DOHH2 (cell line): ENCODE results near the gene CREG2.

Experiments used
- H3F3A ChIP-seq: fragments of 200-600 bp; sonication (generic), shearing (Covaris generic); 2 replicates; pipeline ENCODE4 v1.6.0; 2016; ENCODE audit warnings: antibody characterized with exemption, mild to moderate bottlenecking; ENCODE audit not compliant: control insufficient read depth, insufficient read depth
- H3K27ac ChIP-seq: fragments of 200-600 bp; sonication (generic); 2 replicates; pipeline ENCODE4 v1.5.1; 2014; ENCODE audit warnings: low read depth, mild to moderate bottlenecking, low read length, moderate library complexity
- H3K27me3 ChIP-seq: fragments of 200-600 bp; sonication (generic); 2 replicates; pipeline ENCODE4 v1.6.1; 2014; ENCODE audit warnings: mild to moderate bottlenecking, low read length, mixed read lengths; ENCODE audit not compliant: control insufficient read depth
- H3K36me3 ChIP-seq: fragments of 200-600 bp; sonication (generic); 2 replicates; pipeline ENCODE4 v1.6.1; 2014; ENCODE audit warnings: mild to moderate bottlenecking, low read length, moderate library complexity, mixed read lengths; ENCODE audit not compliant: control insufficient read depth
- H3K4me1 ChIP-seq: fragments of 200-600 bp; sonication (generic); 2 replicates; pipeline ENCODE4 v1.6.1; 2014; ENCODE audit warnings: mild to moderate bottlenecking, low read length, mixed read lengths; ENCODE audit not compliant: control insufficient read depth
- H3K4me2 ChIP-seq: fragments of 200-600 bp; sonication (generic); 2 replicates; pipeline ENCODE4 v1.6.0; 2014; ENCODE audit warnings: mild to moderate bottlenecking, low read length, moderate library complexity
- H3K4me3 ChIP-seq: fragments of 200-600 bp; sonication (generic); 2 replicates; pipeline ENCODE4 v1.5.1; 2014; ENCODE audit warnings: mild to moderate bottlenecking, low read length, mixed read lengths
- H3K79me2 ChIP-seq: fragments of 200-600 bp; sonication (generic); 2 replicates; pipeline ENCODE4 v1.6.1; 2014; ENCODE audit warnings: mild to moderate bottlenecking, low read length, mixed read lengths; ENCODE audit not compliant: control insufficient read depth
- H3K9me2 ChIP-seq: fragments of 200-600 bp; sonication (generic); replicated peaks from 2 replicates; pipeline ENCODE4 v1.6.1; 2014; ENCODE audit warnings: mild to moderate bottlenecking, low read length, mixed read lengths; ENCODE audit not compliant: control insufficient read depth
- H3K9me3 ChIP-seq: fragments of 200-600 bp; sonication (generic); 2 replicates; pipeline ENCODE4 v1.6.1; 2014; ENCODE audit warnings: antibody characterized with exemption, low read length, mixed read lengths; ENCODE audit not compliant: control insufficient read depth, insufficient read depth
- H4K20me1 ChIP-seq: fragments of 200-600 bp; sonication (generic); 2 replicates; pipeline ENCODE4 v1.6.0; 2014; ENCODE audit warnings: low read depth, mild to moderate bottlenecking, antibody characterized with exemption, low read length, moderate library complexity; ENCODE audit not compliant: control insufficient read depth, insufficient read depth
- EZH2phosphoT487 ChIP-seq: fragments of 200-600 bp; sonication (generic); IDR thresholded peaks from 2 replicates; pipeline ENCODE4 v1.6.1; 2017; ENCODE audit warnings: borderline replicate concordance, mild to moderate bottlenecking, antibody characterized with exemption, low read length, moderate library complexity, mixed read lengths
- TF ChIP-seq, protein P1 (sequence below): fragments of 200-600 bp; sonication (generic); IDR thresholded peaks from one replicate; pipeline ENCODE4 v1.5.1; 2014; ENCODE audit warnings: antibody characterized with exemption, mild to moderate bottlenecking, low read depth, low read length; ENCODE audit not compliant: poor library complexity, severe bottlenecking

The CREG2 gene

DNA sequence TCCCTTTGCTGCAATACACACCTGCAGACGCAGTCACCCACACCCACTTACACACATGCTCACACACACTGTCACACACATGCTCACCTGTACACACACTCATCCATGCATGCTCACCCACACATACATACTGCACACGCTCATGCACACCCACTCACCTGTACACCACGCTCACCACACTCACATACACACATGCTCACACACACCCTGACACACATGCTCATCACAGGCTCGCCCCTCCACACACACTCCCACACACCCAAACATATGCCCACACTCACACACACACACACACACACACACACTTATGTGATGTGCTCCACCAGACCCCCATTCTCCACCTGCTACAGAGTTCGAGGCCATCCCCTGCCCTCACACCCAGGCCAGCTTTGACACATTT, 22.8 kb upstream of the CREG2 start:
- Histone ChIP-seq H3F3A (no peaks in the 10 kb centered on the region), H3K4me2 (no peak overlapping the region), H3K9me2 (no peaks in the 10 kb centered on the region), H3K27ac (no peak overlapping the region), H3K27me3 (no peaks in the 10 kb centered on the region), H3K36me3 (no peaks in the 10 kb centered on the region), H4K20me1 (no peaks in the 10 kb centered on the region), H3K9me3 (no peaks in the 10 kb centered on the region), H3K4me3 (no peak overlapping the region), H3K79me2 (no peaks in the 10 kb centered on the region), H3K4me1 (peaks cover 9% of the 10 kb centered on the region)
- TF ChIP-seq, protein P1, sequence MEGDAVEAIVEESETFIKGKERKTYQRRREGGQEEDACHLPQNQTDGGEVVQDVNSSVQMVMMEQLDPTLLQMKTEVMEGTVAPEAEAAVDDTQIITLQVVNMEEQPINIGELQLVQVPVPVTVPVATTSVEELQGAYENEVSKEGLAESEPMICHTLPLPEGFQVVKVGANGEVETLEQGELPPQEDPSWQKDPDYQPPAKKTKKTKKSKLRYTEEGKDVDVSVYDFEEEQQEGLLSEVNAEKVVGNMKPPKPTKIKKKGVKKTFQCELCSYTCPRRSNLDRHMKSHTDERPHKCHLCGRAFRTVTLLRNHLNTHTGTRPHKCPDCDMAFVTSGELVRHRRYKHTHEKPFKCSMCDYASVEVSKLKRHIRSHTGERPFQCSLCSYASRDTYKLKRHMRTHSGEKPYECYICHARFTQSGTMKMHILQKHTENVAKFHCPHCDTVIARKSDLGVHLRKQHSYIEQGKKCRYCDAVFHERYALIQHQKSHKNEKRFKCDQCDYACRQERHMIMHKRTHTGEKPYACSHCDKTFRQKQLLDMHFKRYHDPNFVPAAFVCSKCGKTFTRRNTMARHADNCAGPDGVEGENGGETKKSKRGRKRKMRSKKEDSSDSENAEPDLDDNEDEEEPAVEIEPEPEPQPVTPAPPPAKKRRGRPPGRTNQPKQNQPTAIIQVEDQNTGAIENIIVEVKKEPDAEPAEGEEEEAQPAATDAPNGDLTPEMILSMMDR: no peak
- no peak for TF ChIP-seq EZH2phosphoT487

DNA sequence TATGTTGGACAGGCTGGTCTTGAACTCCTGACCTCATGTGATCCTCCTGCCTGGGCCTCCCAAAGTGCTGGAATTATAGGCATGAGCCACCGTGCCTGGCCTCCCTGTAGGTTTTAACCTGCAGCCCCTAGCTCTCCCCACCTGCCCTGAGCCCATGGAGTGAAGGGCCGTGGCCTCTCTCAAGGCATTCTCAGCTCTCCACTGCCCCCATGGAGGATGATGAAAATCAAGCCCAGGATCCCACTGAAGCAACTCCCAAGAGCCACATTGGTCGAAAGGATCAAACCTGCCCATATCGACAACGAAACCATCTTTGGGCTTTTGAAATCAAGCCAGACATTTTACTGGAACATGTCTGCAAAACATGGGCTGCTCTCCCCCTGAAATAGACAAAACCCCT, 22.4 kb upstream of the CREG2 start:
- Histone ChIP-seq H3K9me3 (no peaks in the 10 kb centered on the region), H3K79me2 (no peaks in the 10 kb centered on the region), H3F3A (no peaks in the 10 kb centered on the region), H3K27ac (no peak overlapping the region), H3K27me3 (no peaks in the 10 kb centered on the region), H4K20me1 (no peaks in the 10 kb centered on the region), H3K4me3 (no peak overlapping the region), H3K4me1 (peaks cover 12% of the 10 kb centered on the region), H3K36me3 (no peaks in the 10 kb centered on the region), H3K9me2 (no peaks in the 10 kb centered on the region), H3K4me2 (no peak overlapping the region)
- no peak for TF ChIP-seq EZH2phosphoT487
- TF ChIP-seq, protein P1: no peak

- Histone ChIP-seq H3K79me2 (no peaks in the 10 kb centered on the region), H3F3A (no peaks in the 10 kb centered on the region)
Measured at GRCh38 chr2:101408925-101409324, 21.6 kb upstream of the CREG2 start.

More at GRCh38 chr2:101408925-101409324, 21.6 kb upstream of the CREG2 start:
- H3K9me3 ChIP-seq: no peaks in the 10 kb centered on the region
- H3K27ac ChIP-seq: no peak overlapping the region
- TF ChIP-seq EZH2phosphoT487: no peak
- TF ChIP-seq, protein P1: no peak
- no peaks in the 10 kb centered on the region for H4K20me1 ChIP-seq
- no peaks in the 10 kb centered on the region for H3K9me2 ChIP-seq
- H3K4me2 ChIP-seq: no peak overlapping the region
- no peaks in the 10 kb centered on the region for H3K27me3 ChIP-seq
- H3K4me1 ChIP-seq: peaks cover 12% of the 10 kb centered on the region
- H3K4me3 ChIP-seq: no peak overlapping the region
- no peaks in the 10 kb centered on the region for H3K36me3 ChIP-seq
